Esophagus muscularis mucosa (tissue), 3 donors: Measurements from ENCODE around the gene DUSP9.
"Not testable (repeated sequence)": the region's sequence is repeated elsewhere in the genome, so short reads cannot be mapped to it uniquely, and the experiment has no call there.

ENCODE experiments used
- POLR2A ChIP-seq: fragments of 450-650 bp; IDR thresholded peaks from one replicate; pipeline ENCODE4 v1.6.1; 2017; ENCODE audit warnings: antibody characterized with exemption, moderate library complexity, mild to moderate bottlenecking, low read depth
- POLR2AphosphoS5 ChIP-seq, 2 donors: sonication (generic); formaldehyde crosslinking; IDR thresholded peaks; one replicate each; pipeline ENCODE4 v1.6.1; 2017; ENCODE audit warnings: antibody characterized with exemption in 2 of 2
- TF ChIP-seq, protein P1 (sequence below), 3 experiments: fragments of 200-600 bp in 2 of 3; fragments of 450-650 bp in 1 of 3; sonication (generic) in 2 of 3; IDR thresholded peaks; one replicate each; pipeline ENCODE4 v1.5.1; 2017 to 2019; ENCODE audit warnings: antibody characterized with exemption in 3 of 3, mild to moderate bottlenecking in 2 of 3, moderate library complexity in 1 of 3

DNA sequence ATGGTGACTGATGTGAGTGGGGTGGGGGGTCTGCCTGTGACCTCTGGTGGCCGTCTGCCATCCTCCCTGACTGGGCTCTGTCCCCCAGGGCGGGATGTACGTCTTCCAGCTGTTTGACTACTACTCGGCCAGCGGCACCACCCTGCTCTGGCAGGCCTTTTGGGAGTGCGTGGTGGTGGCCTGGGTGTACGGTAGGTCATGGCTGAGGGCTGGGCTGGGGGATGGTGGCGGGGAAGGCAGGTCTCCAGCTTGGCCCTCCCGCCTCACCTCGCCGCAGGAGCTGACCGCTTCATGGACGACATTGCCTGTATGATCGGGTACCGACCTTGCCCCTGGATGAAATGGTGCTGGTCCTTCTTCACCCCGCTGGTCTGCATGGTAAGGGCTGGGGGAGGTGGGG, 47.3 kb downstream of the DUSP9 start:
- TF ChIP-seq, protein P1, sequence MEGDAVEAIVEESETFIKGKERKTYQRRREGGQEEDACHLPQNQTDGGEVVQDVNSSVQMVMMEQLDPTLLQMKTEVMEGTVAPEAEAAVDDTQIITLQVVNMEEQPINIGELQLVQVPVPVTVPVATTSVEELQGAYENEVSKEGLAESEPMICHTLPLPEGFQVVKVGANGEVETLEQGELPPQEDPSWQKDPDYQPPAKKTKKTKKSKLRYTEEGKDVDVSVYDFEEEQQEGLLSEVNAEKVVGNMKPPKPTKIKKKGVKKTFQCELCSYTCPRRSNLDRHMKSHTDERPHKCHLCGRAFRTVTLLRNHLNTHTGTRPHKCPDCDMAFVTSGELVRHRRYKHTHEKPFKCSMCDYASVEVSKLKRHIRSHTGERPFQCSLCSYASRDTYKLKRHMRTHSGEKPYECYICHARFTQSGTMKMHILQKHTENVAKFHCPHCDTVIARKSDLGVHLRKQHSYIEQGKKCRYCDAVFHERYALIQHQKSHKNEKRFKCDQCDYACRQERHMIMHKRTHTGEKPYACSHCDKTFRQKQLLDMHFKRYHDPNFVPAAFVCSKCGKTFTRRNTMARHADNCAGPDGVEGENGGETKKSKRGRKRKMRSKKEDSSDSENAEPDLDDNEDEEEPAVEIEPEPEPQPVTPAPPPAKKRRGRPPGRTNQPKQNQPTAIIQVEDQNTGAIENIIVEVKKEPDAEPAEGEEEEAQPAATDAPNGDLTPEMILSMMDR (IDR thresholded peaks at IDR 0.05), result not testable (repeated sequence)
- TF ChIP-seq POLR2A; POLR2AphosphoS5 (IDR thresholded peaks at IDR 0.05): not testable (repeated sequence)
